Dedifferentiated amniotic fluid mesenchymal stem cell (primary cell): ENCODE data around the gene KLHDC9.
"Not testable (repeated sequence)": the region's sequence is repeated elsewhere in the genome, so short reads cannot be mapped to it uniquely, and the experiment has no call there.

Source experiments
- DNase-seq: peaks from one replicate; pipeline ENCODE4 v3.0.0-alpha.2; 2016; ENCODE audit errors: extremely low spot score

KLHDC9 gene, protein sequence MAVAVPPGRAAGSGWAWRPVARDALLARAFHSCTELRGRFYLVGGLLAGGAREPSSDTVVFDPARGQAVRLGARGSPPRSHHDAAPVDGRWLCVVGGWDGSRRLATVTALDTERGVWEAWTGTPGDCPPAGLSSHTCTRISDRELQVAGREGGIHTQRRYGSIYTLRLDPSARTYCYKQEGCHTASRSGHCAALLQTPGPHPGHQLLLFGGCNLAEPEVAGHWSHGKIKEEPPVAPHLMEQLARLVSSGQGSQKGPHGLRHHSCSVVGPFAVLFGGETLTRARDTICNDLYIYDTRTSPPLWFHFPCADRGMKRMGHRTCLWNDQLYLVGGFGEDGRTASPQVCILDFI

GRCh38 chr1:161098210-161099068 is at the start of gene KLHDC9:
KLHDC9 (plus strand) TSS chr1:161098361; CDS start chr1:161098536, 175 bp downstream.
- DNase-seq: no peak

GRCh38 chr1:161048949-161049722 is 49.0 kb upstream of the KLHDC9 start:
- DNase-seq: no peak

- no peak for DNase-seq
Observed at GRCh38 chr1:161051219-161051618, 46.9 kb upstream of the KLHDC9 start.

DNA sequence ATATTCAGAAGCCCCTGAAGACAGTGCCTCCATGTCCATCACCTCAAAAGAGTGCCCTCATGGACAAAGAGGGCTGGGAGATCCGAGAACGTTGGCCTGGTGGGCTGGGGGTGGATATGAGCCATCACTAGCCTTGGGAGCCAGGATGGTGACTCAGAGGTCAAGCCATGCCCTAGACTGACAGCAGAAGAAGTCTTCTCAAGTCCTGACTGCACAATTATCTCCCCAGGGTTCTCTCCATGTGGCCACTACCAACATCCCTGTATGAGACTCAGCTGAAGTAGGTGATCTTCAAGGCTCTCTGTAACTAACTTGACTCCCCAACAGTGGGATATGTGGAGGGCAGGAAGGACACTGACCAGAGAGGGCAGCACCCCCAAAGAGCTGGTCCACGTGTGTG is 45.3 kb upstream of the KLHDC9 start:
- DNase-seq: no peak

DNA sequence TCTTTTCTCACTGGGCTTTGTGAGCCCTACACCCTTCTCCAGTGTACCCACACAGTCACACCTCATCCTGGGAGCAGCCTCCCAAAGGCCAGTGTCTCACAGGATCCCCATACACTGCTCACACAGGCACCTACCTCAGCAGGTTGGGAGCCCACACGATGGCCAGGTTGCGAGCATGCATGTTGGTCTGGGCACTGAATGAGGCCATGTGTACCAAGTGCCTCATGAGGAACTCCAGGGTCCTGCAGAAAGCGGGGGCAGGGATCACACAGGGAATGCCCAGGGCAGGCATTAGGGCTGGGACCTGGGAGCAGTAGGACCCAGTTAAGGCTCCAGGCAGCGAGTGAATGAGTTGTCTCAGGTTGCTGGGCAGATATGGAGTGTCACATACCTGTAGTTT is 43.9 kb upstream of the KLHDC9 start:
- DNase-seq: no peak

- no peak for DNase-seq
Observed at GRCh38 chr1:161054805-161055204, 43.4 kb upstream of the KLHDC9 start.

DNA sequence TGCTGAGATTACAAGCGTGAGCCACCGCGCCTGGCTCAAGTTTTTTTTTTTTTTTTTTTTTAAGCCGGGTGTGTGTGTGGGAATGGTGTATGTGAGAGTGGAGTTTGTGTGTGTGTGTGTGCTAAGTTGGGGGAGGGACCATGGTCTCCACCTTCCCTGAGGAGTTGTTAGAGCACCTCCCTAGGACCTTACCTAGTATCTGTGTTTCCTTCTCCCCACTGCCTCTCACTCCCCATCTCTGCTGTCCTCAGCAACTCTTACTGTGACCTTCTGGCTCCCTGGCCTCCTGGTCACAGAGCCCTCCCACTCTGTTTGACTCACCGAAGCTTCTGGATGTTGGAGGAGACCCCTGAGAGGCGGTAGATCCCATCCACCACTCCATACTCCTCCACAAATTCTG is 38.9 kb upstream of the KLHDC9 start:
- no peak for DNase-seq

DNA sequence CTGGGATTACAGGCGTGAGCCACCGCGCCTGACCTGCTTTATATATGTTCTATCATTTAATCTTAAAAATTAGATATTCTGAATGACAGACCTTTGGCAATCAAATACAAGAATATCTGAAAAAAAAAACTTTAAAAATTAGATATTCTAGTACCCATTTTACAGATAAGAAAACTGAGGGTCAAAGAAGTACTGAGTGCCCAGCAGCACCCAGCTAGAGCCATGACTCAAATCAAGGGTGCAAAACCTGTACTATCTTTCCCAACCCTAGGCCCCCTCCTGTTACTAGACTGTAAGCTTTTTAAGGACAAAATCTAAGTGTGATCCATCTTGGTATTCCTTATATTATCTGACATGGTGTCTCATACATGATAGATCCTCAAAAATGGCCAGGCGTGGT is 36.7 kb upstream of the KLHDC9 start:
- DNase-seq: no peak

DNA sequence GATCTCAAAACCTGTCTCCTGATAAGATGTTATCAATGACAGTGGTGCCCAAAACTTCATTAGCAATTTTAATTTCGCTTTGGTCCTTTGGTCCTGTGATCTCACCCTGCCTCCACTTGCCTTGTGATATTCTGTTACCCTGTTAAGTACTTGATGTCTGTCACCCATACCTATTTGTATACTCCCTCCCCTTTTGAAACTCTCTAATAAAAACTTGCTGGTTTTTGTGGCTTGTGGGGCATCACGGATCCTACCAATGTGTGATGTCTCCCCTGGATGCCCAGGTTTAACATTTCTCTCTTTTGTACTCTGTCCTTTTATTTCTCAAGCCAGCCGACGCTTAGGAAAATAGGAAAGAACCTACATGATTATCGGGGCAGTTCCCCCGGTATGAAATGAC is 34.2 kb upstream of the KLHDC9 start:
- not testable (repeated sequence) for DNase-seq

- DNase-seq: not testable (repeated sequence)
Observed at GRCh38 chr1:161065681-161066080, 32.5 kb upstream of the KLHDC9 start.

DNA sequence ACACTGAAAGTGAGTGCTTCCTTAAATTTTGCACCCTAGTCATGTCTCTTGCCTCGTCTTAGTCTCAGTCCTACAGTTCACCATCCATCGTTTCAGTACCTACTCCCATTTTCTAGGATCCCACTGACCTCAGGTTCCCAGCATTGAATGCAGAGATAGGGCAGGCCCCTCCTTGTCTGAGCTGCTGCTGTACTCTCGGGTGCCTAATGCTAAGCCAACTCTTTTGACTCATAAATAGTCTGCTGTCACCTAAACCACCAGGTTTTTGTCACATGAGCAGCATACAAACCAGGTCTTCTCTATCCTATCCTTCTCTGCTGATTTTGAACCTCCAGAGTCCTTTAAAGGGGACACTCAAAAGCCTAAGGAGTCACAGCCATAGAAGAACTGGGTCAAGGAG is 31.5 kb upstream of the KLHDC9 start:
- no peak for DNase-seq

GRCh38 chr1:161068306-161069234 is 29.6 kb upstream of the KLHDC9 start:
- no peak for DNase-seq

DNA sequence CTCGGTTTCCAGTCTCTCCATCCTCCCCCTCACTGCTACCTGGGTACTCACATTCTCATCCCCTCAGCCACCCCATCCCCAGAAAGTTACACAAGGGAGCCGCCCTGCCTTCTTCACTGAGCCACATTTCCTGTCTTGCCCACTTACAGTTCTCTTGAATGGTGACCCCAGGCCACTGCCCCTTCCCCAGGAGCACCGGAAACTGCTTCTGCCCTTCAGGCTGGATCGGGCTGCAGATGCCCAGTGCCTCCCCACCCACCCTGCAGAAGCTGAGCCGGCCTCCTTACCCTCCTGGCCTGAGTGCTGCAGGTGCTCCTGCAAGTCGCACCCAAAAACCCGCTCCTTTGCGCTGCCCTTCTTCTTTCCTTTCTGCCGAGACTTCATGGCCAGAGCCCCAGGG is 28.9 kb upstream of the KLHDC9 start:
- no peak for DNase-seq

DNA sequence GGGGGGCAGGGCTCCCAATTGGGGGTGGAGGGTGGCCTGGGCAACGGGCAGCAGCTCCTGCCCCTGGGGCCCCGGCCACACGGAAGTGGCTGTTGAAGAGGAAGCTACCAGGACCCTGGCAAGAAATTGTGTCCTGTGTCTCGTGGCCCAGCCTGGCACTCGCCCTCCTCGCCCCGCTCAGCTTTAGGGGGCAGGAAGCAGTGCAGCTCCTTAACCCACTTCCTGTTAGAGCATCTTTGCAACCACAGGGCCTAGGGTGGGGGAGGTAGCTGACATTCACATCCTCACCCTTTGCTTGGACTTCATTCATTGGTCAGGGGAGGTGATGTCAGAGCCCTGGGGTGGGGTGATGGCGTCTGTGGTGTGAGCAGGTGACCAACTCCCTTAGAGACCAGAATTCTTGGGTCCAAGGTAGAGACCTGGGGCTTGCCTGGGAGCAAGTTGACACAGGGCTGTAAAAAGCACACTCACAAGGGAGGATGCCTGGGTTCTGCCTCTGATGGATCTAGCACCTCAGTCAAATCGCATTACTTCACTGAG is 28.4 kb upstream of the KLHDC9 start, which contains the start of gene ARHGAP30:
Gene ARHGAP30 (minus strand): TSS at position 161 of the 540 bp plus-strand sequence. CDS start 267 bp downstream, outside the sequence.
- no peak for DNase-seq

DNA sequence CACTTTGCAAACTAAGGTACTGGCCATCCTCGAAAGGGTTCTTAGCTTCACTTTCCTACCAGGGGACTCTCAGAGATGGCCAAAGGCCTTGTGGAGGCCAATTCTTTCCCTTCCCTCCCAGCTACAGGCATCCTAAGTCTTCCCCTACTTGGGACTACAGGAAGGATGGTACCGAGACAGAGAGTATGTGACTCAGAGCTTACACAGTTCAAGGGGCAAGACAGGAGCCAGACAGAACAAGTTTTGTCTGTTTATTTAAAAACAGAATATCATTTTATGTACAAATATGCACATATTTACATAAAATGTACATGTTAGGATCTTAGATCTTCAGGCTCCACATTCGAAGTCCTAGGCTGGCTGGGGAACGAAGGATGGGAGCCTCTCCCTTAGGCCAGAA is 27.4 kb upstream of the KLHDC9 start:
- DNase-seq: no peak

GRCh38 chr1:161071886-161072371 is 26.2 kb upstream of the KLHDC9 start:
- DNase-seq: no peak

GRCh38 chr1:161072751-161073449 is 25.3 kb upstream of the KLHDC9 start:
- no peak for DNase-seq

DNA sequence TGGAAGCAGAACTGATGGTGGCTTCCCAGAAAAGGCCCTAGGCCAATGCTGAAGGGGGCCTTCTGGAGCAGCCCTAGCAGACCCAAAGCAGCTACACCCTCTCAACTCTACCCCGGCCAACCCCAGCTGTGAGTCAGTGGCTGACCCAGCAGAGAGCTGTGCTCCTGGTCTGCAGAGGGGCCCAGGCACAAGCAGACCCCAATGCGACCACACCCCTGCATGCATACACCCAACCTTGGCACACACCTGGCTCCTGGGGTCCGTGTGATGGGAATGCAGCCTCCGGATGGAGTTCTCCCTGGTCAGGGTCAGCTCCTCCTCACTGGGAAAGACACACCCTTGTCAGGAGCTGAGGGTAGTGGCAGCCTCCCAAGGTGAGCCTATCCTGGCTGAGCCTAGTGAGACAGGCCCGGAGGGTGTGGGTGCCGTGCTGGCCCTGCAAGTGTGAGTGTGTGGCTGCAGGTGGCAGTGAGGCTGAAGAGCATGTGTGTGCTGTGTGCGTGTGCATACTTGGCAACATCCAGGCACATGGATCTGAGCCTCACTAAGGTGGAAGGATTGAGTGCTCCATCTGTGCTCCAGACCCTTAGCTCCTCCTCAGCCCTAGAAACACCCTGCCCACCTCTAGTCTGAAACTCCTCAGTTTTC is 24.6 kb upstream of the KLHDC9 start:
- DNase-seq: no peak

DNA sequence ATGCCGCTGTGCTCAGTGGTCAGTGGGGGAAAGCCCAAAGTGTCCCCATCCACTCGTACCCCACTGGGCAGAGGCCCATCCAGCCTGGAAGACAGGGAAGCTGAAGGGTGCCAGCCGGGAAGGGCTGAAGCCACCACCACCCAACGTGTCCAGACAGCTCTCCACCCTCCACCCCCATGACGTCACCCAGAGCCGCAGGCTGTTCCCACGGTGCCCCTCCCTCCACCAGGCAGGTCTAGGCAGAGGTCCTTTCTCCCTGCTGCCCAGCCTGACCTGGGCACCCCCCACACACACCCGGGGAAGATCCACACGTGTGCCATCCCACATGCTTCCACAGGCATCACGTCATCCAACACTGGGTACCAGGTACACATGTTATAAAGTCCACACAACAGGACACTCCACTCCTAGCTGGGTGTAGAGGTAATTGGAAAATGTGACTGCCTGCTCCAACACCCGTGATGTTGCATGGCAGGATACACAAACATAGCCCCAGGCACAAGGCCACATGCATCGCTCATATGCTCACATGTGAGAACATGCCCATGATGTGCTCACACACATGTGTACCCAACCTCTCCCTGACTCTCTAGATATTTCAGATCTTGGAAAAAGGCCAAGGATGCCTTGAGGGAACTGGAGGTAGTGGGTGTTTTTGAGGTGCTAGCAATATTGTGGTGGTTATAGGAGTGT is 23.3 kb upstream of the KLHDC9 start:
- no peak for DNase-seq
